ENCODE measurements around the gene STARD4.

- no peak for TF ChIP-seq CTCF (IDR thresholded peaks at IDR 0.05)
- no peak for TF ChIP-seq EZH2 (IDR thresholded peaks at IDR 0.05)
- no peak for TF ChIP-seq EZH2phosphoT487 (IDR thresholded peaks at IDR 0.05)
These were observed 65.2 kb downstream of the STARD4 start for GRCh38 chr5:111447099-111447498.

All from neural progenitor cell (in vitro differentiated cells).